ENCODE results near the gene RIN3.

- TF ChIP-seq CTCF (IDR thresholded peaks at IDR 0.05; ENCODE audit: extremely low read depth in 1 of 2, insufficient read depth in 1 of 2, low read depth in 1 of 2, low read length in 2 of 2) (no peak), EZH2 (IDR thresholded peaks at IDR 0.05; ENCODE audit: borderline replicate concordance, low read depth, low read length, severe bottlenecking) (no peak), POLR2A (IDR thresholded peaks at IDR 0.05; ENCODE audit: low read depth, low read length) (no peak), FOS (IDR thresholded peaks at IDR 0.05; ENCODE audit: borderline replicate concordance, insufficient read depth, low read length) (no peak), JUN (IDR thresholded peaks at IDR 0.05; ENCODE audit: borderline replicate concordance, insufficient read depth, insufficient read length, low read depth) (no peak), MYC (IDR thresholded peaks at IDR 0.05; ENCODE audit: low read depth, low read length) (no peak), POLR2AphosphoS5 (IDR thresholded peaks at IDR 0.05; ENCODE audit: insufficient read depth, low read depth, low read length) (no peak)
These were observed 165.2 kb downstream of the RIN3 start for GRCh38 chr14:92678766-92679165.
